HuH-7 (cell line): ENCODE results near the gene UBA7.

Experiments used
- DNase-seq: peaks from one replicate; pipeline ENCODE4 v3.0.0; 2011; ENCODE audit warnings: low spot score

The UBA7 gene

GRCh38 chr3:49805897-49806701 lies 7.7 kb downstream of the UBA7 start:
- no peak for DNase-seq

DNA sequence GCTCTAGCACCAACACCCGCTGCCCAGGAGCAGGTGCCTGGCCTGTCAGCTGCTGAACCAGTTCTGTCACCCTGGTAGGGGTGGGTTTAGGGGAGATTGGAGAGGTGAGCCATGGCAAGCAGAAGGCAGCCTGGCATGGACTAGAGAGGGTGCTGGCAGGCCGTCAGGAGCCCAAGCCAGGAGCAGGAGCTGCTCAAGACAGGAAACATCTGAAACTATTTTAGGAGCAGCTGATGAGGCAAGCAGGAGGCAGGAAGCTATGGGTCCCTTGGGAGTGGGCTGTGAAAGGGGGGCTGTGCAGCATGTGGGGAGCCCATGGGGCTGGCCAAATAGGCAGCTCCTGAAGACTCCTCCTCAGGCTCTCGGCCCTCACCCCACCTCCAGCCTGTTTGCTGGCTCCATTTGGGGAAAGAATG lies 8.4 kb downstream of the UBA7 start:
- DNase-seq = no peak

GRCh38 chr3:49804141-49805041 lies 9.4 kb downstream of the UBA7 start:
- no peak for DNase-seq

GRCh38 chr3:49803465-49804140 lies 10.2 kb downstream of the UBA7 start:
- DNase-seq = no peak

- DNase-seq = peak; percentile 87
These were observed 10.9 kb downstream of the UBA7 start, which contains the start of gene INKA1 for GRCh38 chr3:49802719-49803464. Gene INKA1 (plus strand): TSS chr3:49803261. CDS start chr3:49803393, 132 bp downstream.

GRCh38 chr3:49801160-49801559 lies 12.6 kb downstream of the UBA7 start:
- no peak for DNase-seq

DNA sequence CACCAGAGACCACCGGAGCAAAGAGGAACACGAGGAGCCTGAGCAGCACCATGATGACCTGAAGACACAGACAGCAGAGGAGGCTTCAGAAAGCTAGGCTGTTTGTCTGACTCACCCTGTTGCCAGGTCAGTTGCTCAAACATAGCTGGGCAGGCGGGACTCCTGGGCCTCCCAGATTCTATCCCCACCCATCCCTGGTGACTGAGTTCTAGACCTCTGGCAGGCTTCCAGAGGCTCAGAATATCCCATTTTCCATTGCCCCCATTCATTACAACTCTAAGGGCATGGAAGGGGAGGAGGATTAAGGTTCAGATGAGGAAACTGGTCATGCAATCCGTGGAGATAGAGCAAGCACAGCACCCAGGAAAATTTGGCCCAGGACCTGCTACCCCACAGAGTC lies 14.0 kb downstream of the UBA7 start, which contains the start of gene CDHR4:
TSS of gene CDHR4 (minus strand) at position 113 of the 400 bp plus-strand sequence. CDS start at position 52, 61 bp downstream.
- DNase-seq = no peak

- no peak for DNase-seq
These were observed 14.6 kb downstream of the UBA7 start for GRCh38 chr3:49799105-49799504.

DNA sequence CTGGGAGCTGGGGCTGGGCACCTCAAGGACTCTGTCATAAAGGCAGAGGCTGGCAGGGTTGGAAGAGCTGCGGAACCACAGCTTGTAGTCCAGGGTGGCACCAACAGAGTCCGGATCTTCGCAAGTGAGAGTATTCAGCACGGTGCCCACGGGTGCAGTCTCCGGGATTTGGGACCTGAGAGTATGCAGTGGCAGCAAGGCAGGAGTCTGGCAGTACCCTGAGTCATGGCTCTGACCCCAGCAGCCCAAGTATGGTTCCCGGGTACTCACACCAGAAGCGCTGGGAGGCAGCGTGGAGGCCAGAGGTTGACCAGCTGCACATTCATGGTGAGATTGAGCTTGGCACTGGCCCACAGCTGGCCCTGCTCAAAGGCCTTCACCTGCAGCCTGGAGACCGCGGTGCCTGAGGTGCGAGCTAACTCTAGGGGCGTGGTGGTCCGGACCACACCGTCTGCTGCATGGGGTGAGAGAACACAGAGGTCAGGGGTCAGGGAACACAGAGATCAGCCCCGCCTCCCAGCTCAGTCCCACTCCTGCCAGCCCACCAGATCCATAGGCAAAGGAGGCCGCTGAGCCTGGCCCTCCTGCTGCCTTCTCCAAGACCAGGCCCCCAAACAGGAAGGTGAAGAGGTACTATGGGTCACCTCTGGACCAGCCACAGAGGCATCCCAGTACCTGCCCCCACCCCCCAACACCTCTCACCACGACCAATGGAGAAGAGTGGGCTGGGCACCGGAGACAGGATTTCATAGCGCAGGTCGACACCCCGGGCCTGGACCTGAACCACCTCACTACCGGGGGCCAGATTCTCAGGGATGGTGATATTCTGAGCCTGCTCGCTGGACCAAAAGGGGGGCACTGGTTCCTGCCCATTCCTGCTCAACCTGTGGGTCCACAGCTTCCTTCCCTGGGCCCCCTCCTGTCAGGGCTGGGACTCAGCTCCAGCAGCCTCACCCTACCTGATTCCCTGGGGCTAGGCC lies 18.5 kb downstream of the UBA7 start:
- DNase-seq = no peak

DNA sequence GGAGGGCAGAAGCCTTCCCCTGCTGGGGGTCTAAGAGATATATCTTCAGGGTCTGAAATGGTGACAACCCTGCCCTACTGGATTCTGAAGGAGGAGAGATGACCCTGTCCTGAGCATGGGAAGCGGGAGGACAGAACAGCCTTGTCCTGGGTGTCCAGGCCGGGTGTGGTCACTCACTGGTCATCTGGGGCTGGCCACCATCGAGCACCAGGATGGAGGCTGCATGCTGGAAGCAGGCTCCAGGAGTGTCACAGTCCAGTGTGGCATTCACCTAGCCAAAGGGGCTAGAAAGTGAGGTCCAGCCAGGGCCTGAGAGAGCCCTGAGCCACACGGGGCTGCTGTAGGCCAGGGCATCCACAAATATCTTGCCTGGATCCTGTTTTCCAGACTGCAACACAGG lies 19.3 kb downstream of the UBA7 start:
- no peak for DNase-seq

- DNase-seq = no peak
These were observed 20.2 kb downstream of the UBA7 start for GRCh38 chr3:49793486-49794085.

- DNase-seq = no peak
These were observed 21.2 kb downstream of the UBA7 start for GRCh38 chr3:49792371-49793150.

- no peak for DNase-seq
These were observed 22.2 kb downstream of the UBA7 start for GRCh38 chr3:49791571-49791970.

GRCh38 chr3:49790626-49791411 lies 22.9 kb downstream of the UBA7 start:
- no peak for DNase-seq

GRCh38 chr3:49788056-49788455 lies 25.7 kb downstream of the UBA7 start:
- no peak for DNase-seq

DNA sequence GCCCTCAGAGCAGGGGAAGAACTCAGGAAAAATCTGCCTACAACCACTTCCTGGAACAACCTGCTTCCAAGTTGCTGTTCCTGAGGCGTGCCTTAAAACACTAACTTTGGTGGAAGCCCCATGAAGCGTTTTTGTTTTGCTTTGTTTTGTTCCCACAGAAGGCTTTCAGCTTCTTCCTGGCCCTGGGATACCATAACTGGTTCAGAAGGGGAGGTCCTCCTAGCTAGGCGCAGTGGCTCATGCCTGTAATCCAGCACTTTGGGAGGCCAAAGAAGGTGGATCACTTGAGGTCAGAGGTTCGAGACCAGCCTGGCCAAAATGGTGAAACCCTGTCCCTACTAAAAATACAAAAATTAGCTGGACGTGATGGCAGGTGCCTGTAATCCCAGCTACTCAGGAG lies 26.2 kb downstream of the UBA7 start:
- DNase-seq = no peak

DNA sequence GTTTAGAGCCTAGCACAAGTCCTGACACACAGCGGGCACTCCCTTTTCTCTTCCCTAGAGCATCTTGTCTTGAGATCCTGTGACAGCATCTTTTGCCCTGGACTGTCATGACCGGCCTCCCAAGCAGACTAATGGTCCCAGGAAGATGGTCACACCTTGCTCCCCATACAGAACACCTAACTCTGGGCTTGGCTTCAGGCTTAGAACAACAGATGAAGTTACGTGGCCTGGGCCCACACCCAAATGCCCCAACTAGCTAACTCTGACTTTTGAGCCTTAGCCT lies 26.6 kb downstream of the UBA7 start:
- DNase-seq = no peak

DNA sequence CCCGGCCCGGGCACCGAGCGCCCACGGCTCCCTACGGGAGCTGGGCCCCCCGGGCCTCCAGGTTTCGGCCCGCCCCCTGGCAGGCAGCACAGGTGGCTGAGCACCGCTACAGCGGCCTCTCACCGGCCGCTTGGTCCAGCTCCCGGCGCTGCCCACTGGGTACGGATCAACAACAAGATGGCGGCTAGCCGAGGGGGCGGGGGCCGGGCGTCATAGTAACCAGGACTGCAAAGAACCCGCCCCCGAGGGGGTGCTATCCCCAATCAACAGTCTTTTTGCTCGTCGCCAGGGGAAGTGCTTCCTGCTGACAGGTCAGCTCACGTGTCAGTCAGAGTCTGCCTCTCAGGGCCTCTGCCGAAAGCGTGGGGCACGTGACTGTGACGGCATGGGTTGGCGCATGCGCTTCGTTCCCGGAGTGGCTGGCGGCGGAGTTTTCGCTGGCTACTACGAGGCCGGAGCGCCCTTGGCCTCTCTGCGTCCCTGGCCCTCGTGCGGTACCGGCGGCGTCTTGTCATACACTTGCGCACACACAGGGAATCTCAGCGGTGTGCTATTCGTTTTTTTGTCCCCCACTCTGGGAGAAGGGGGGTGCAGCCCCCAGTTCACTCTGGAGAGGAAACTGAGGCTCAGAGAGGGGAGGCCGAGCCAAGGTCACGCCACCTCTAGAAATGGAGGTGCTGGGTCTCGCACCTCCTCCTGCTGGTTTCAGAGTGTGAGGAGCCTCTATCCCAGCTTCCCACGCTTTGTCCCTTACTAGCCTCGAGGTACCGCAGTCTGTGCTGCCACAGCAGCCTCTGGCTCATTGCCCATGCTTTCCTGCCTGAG lies 27.2 kb downstream of the UBA7 start, which contains the start of gene IP6K1:
TSS of gene IP6K1 (minus strand) at position 186 of the 825 bp plus-strand sequence. CDS start 38,502 bp downstream, outside the sequence.
- peak; percentile 99 for DNase-seq
